HG02610 (cell line): Measurements from ENCODE around the gene KRT84.
"Not testable (repeated sequence)": the region's sequence is repeated elsewhere in the genome, so short reads cannot be mapped to it uniquely, and the experiment has no call there.

Source experiments
- ATAC-seq: cut with Tn5 transposase; IDR thresholded peaks from one replicate; pipeline ENCODE4 v1.9.1; 2021; ENCODE audit warnings: mild to moderate bottlenecking, moderate library complexity; ENCODE audit not compliant: unreplicated experiment

The KRT84 gene

GRCh38 chr12:52345041-52345440, 40.4 kb downstream of the KRT84 start:
- not testable (repeated sequence) for ATAC-seq

GRCh38 chr12:52344111-52344510, 41.3 kb downstream of the KRT84 start:
- no peak for ATAC-seq

GRCh38 chr12:52343550-52343949, 41.9 kb downstream of the KRT84 start:
- ATAC-seq, result no peak

- no peak for ATAC-seq
Observed at GRCh38 chr12:52342781-52343490, 42.5 kb downstream of the KRT84 start.

- no peak for ATAC-seq
Observed at GRCh38 chr12:52341066-52341580, 44.3 kb downstream of the KRT84 start.

- ATAC-seq, result no peak
Observed at GRCh38 chr12:52338241-52338960, 47.1 kb downstream of the KRT84 start.

- ATAC-seq, result no peak
Observed at GRCh38 chr12:52337054-52337453, 48.4 kb downstream of the KRT84 start.

- no peak for ATAC-seq
Observed at GRCh38 chr12:52336641-52337040, 48.8 kb downstream of the KRT84 start.

GRCh38 chr12:52335598-52336262, 49.7 kb downstream of the KRT84 start:
- no peak for ATAC-seq

GRCh38 chr12:52334185-52334584, 51.3 kb downstream of the KRT84 start:
- ATAC-seq, result no peak

GRCh38 chr12:52333321-52333720, 52.1 kb downstream of the KRT84 start:
- ATAC-seq, result no peak

- no peak for ATAC-seq
Observed at GRCh38 chr12:52332381-52332780, 53.1 kb downstream of the KRT84 start.

GRCh38 chr12:52331833-52332232, 53.6 kb downstream of the KRT84 start:
- ATAC-seq, result no peak

GRCh38 chr12:52331039-52331438, 54.4 kb downstream of the KRT84 start:
- ATAC-seq, result no peak

- no peak for ATAC-seq
Observed at GRCh38 chr12:52327830-52328500, 57.5 kb downstream of the KRT84 start.
